H1 (cell line): ENCODE data around the gene IRF2BP1. TPM values are rescaled to one million over a fixed set of nuclear protein-coding genes. Genes with fewer than 3 reads are reported as not detected.
A peak's percentile ranks its signal among the peaks of the same experiment; 100 is the strongest.

Experiments
- CTCF ChIA-PET: fragments of 300-600 bp; sonication (Branson Sonifier 250); formaldehyde crosslinking; loops from one replicate; lab custom pipeline; 2021; ENCODE audit not compliant: partially characterized antibody; lab: Charles Lee
- POLR2A ChIA-PET: fragments of 300-600 bp; sonication (Branson Sonifier 250); formaldehyde crosslinking; loops from one replicate; lab custom pipeline; 2021; ENCODE audit warnings: inconsistent platforms; ENCODE audit not compliant: partially characterized antibody; lab: Charles Lee
- DNase-seq, 2 experiments: peaks; one replicate each; pipeline versions ENCODE4 v3.0.0 to v3.0.0-alpha.2; 2010 to 2022; ENCODE audit warnings: low spot score in 2 of 2, low read depth in 1 of 2, mixed read lengths in 1 of 2
- FAIRE-seq: peaks from 2 replicates; lab custom pipeline; 2011; peaks lifted over from hg19 to GRCh38; lab: Jason Lieb, UNC
- H2AFZ ChIP-seq: 2 replicates; pipeline ENCODE4 v1.8.1; 2012; ENCODE audit warnings: low read length, inconsistent platforms
- H2AK5ac ChIP-seq: 2 replicates; pipeline ENCODE4 v1.6.1; 2013; ENCODE audit warnings: low read depth, low read length
- H2BK120ac ChIP-seq: replicated peaks from 2 replicates; pipeline ENCODE3; 2013; ENCODE audit warnings: low read depth, low read length, inconsistent platforms
- H2BK12ac ChIP-seq: 2 replicates; pipeline ENCODE4 v1.6.1; 2013; ENCODE audit warnings: low read depth, low read length
- H2BK15ac ChIP-seq: 2 replicates; pipeline ENCODE4 v1.6.1; 2013; ENCODE audit warnings: low read length
- H2BK20ac ChIP-seq: 2 replicates; pipeline ENCODE4 v1.6.1; 2013; ENCODE audit warnings: low read length
- H2BK5ac ChIP-seq: 2 replicates; pipeline ENCODE4 v1.6.1; 2013; ENCODE audit warnings: low read depth, low read length
- H3K14ac ChIP-seq: 2 replicates; pipeline ENCODE4 v1.6.1; 2013; ENCODE audit warnings: inconsistent platforms; ENCODE audit not compliant: insufficient read length
- H3K18ac ChIP-seq: 2 replicates; pipeline ENCODE4 v1.6.1; 2013; ENCODE audit warnings: low read length; ENCODE audit errors: extremely low read depth
- H3K23ac ChIP-seq: 2 replicates; pipeline ENCODE4 v1.6.1; 2013; ENCODE audit warnings: inconsistent platforms; ENCODE audit not compliant: insufficient read length
- H3K23me2 ChIP-seq: 2 replicates; pipeline ENCODE4 v1.6.1; 2013; ENCODE audit warnings: low read depth, low read length
- H3K27ac ChIP-seq: 2 replicates; pipeline ENCODE4 v1.6.1; 2011; ENCODE audit warnings: low read depth, low read length, inconsistent platforms
- H3K27me3 ChIP-seq, 4 experiments: replicated peaks in 1 of 4; 1 replicate in 1 of 4; 2 replicates in 3 of 4; pipeline versions ENCODE4 v1.6.1 to v1.8.1; 2011 to 2013; ENCODE audit warnings: low read length in 3 of 4, mild to moderate bottlenecking in 3 of 4, inconsistent platforms in 2 of 4, mixed read lengths in 2 of 4, moderate library complexity in 1 of 4; ENCODE audit not compliant: control insufficient read depth in 3 of 4, insufficient read depth in 3 of 4; ENCODE audit errors: extremely low read depth in 1 of 4
- H3K36me3 ChIP-seq, 4 experiments: 2 replicates each; pipeline versions ENCODE4 v1.6.1 to v1.8.1; 2011 to 2013; ENCODE audit warnings: mild to moderate bottlenecking in 4 of 4, low read length in 3 of 4, moderate library complexity in 2 of 4, control low read depth in 1 of 4, inconsistent platforms in 1 of 4; ENCODE audit not compliant: insufficient read depth in 4 of 4, control insufficient read depth in 2 of 4
- H3K4ac ChIP-seq: replicated peaks from 2 replicates; pipeline ENCODE3; 2013; ENCODE audit warnings: low read length, low read depth, mixed read lengths, inconsistent platforms; ENCODE audit not compliant: insufficient read length
- H3K4me1 ChIP-seq, 4 experiments: replicated peaks in 1 of 4; 1 replicate in 1 of 4; 2 replicates in 3 of 4; pipeline versions ENCODE4 v1.6.1 to v1.8.1; 2011 to 2013; ENCODE audit warnings: low read length in 3 of 4, inconsistent platforms in 2 of 4, mixed read lengths in 1 of 4; ENCODE audit not compliant: insufficient read depth in 4 of 4, control insufficient read depth in 3 of 4
- H3K4me2 ChIP-seq, 2 experiments: 2 replicates each; pipeline versions ENCODE4 v1.6.1 to v1.8.1; 2011 to 2013; ENCODE audit warnings: low read depth in 2 of 2, low read length in 2 of 2, control low read depth in 1 of 2, inconsistent platforms in 1 of 2, mild to moderate bottlenecking in 1 of 2; ENCODE audit not compliant: insufficient read depth in 1 of 2
- H3K4me3 ChIP-seq, 4 experiments: fragments of 200-600, 300-600 bp in 1 of 4; sonication (generic), shearing (Covaris generic), sonication (Bioruptor Twin) in 1 of 4; 2 replicates each; pipeline versions ENCODE4 v1.5.1 to v1.8.1; 2011 to 2016; ENCODE audit warnings: low read length in 4 of 4, low read depth in 3 of 4, control low read depth in 2 of 4, inconsistent platforms in 2 of 4, mild to moderate bottlenecking in 2 of 4, mixed read lengths in 1 of 4, moderate library complexity in 1 of 4; ENCODE audit not compliant: insufficient read depth in 2 of 4; ENCODE audit errors: extremely low read depth in 1 of 4
- H3K56ac ChIP-seq: replicated peaks from 2 replicates; pipeline ENCODE3; 2013; ENCODE audit warnings: low read depth, mild to moderate bottlenecking, mixed read lengths, low read length, inconsistent platforms; ENCODE audit not compliant: insufficient read length
- H3K79me1 ChIP-seq: 2 replicates; pipeline ENCODE4 v1.6.1; 2013; ENCODE audit warnings: low read depth, low read length, control low read depth
- H3K79me2 ChIP-seq, 2 experiments: 2 replicates each; pipeline versions ENCODE4 v1.6.1 to v1.8.1; 2012 to 2013; ENCODE audit warnings: low read length in 2 of 2, mild to moderate bottlenecking in 2 of 2, inconsistent platforms in 1 of 2; ENCODE audit not compliant: insufficient read depth in 2 of 2, control insufficient read depth in 1 of 2
- H3K9ac ChIP-seq, 4 experiments: replicated peaks in 1 of 4; 1 replicate in 1 of 4; 2 replicates in 3 of 4; pipeline versions ENCODE4 v1.6.1 to v1.8.1; 2011 to 2013; ENCODE audit warnings: low read depth in 3 of 4, low read length in 3 of 4, control low read depth in 2 of 4, mild to moderate bottlenecking in 2 of 4, moderate library complexity in 2 of 4, inconsistent platforms in 1 of 4; ENCODE audit errors: extremely low read depth in 1 of 4
- H3K9me3 ChIP-seq, 2 experiments: 2 replicates each; pipeline versions ENCODE4 v1.6.1 to v1.8.1; 2012 to 2013; ENCODE audit warnings: mild to moderate bottlenecking in 2 of 2, moderate library complexity in 2 of 2, control low read depth in 1 of 2, inconsistent platforms in 1 of 2, low read depth in 1 of 2, low read length in 1 of 2, mixed read lengths in 1 of 2; ENCODE audit not compliant: insufficient read depth in 2 of 2
- H4K20me1 ChIP-seq, 2 experiments: replicated peaks in 1 of 2; 2 replicates each; pipeline versions ENCODE3 to v1.8.1; 2011 to 2013; ENCODE audit warnings: inconsistent platforms in 2 of 2, low read length in 2 of 2, mild to moderate bottlenecking in 1 of 2; ENCODE audit not compliant: insufficient read depth in 2 of 2, control insufficient read depth in 1 of 2
- H4K5ac ChIP-seq: 2 replicates; pipeline ENCODE4 v1.6.1; 2013; ENCODE audit warnings: low read length, low read depth, mixed read lengths, inconsistent platforms; ENCODE audit not compliant: insufficient read length
- H4K8ac ChIP-seq: 2 replicates; pipeline ENCODE4 v1.8.0; 2013; ENCODE audit warnings: mild to moderate bottlenecking, moderate library complexity, low read length, inconsistent platforms; ENCODE audit not compliant: insufficient read depth; ENCODE audit errors: extremely low read depth
- H4K91ac ChIP-seq: replicated peaks from 2 replicates; pipeline ENCODE3; 2013; ENCODE audit warnings: low read length, mixed read lengths, inconsistent platforms; ENCODE audit not compliant: insufficient read length
- JUND ChIP-seq: IDR thresholded peaks from 2 replicates; pipeline ENCODE4 v1.6.1; 2011; ENCODE audit warnings: mild to moderate bottlenecking, improper control_type of control experiment, low read length
- WGBS, 2 experiments: shearing (Covaris generic) in 1 of 2; methylation state at CpG; one replicate each; pipeline versions ENCODE4 v1.1.6 to v1.1.7; 2013 to 2015; ENCODE audit warnings: low lambda C conversion rate in 2 of 2, mixed read lengths in 2 of 2, inconsistent platforms in 1 of 2, low coverage in 1 of 2, missing lambda C conversion rate in 1 of 2; ENCODE audit not compliant: insufficient replicate concordance in 2 of 2, insufficient coverage in 1 of 2, insufficient read length in 1 of 2; ENCODE audit errors: extremely low coverage in 1 of 2, missing lambda C conversion rate in 1 of 2; 5-methylcytosine and 5-hydroxymethylcytosine counted together
- polyA plus RNA-seq, 7 experiments: library from polyadenylated mRNA; depleted of rRNA in 3 of 7; stranded (reverse) in 5 of 7; unstranded in 2 of 7; fragments of >200 nt in 5 of 7; fragments of 200-250 nt in 2 of 7; gene quantifications; 1 replicate in 5 of 7; 2 replicates in 1 of 7; 4 replicates in 1 of 7; pipeline versions ENCODE4 v1.2.1 to v1.2.3, GENCODE V29; 2011 to 2013; ENCODE audit warnings: missing spikeins in 2 of 7, mixed read lengths in 2 of 7
- total RNA-seq: library from RNA; stranded (reverse); fragmentation: NEBNext Ultra II Directional; extraction: Animal tissue kit (Norgen Biotek cat#: 25700); gene quantifications from 2 replicates; pipeline ENCODE4 v1.2.1, GENCODE V29; 2021
- TF ChIP-seq, protein P1 (sequence below): IDR thresholded peaks from 2 replicates; pipeline ENCODE4 v1.6.1; 2012; ENCODE audit warnings: low read length, inconsistent platforms

The IRF2BP1 gene
- total and polyA plus RNA-seq, 2 of the 8 experiments (the other 6 are each of a cell fraction or from before 2014, with no cell fraction given) = 12.1 to 24.4 TPM

GRCh38 chr19:45881082-45881908 lies 4.6 kb downstream of the IRF2BP1 start:
- peak overlapping the region; percentile 91 for H2BK20ac ChIP-seq
- no peak overlapping the region for H2AFZ ChIP-seq
- peak overlapping the region; percentile 90; the same call in 1 of the 2 replicates for H2BK5ac ChIP-seq
- H2AK5ac ChIP-seq = peak overlapping the region; percentile 89
- H3K27ac ChIP-seq = no peak overlapping the region
- H3K56ac ChIP-seq = no peak overlapping the region
- peak; percentile 33; the same call in 1 of the 2 replicates for TF ChIP-seq JUND
- TF ChIP-seq, protein P1, sequence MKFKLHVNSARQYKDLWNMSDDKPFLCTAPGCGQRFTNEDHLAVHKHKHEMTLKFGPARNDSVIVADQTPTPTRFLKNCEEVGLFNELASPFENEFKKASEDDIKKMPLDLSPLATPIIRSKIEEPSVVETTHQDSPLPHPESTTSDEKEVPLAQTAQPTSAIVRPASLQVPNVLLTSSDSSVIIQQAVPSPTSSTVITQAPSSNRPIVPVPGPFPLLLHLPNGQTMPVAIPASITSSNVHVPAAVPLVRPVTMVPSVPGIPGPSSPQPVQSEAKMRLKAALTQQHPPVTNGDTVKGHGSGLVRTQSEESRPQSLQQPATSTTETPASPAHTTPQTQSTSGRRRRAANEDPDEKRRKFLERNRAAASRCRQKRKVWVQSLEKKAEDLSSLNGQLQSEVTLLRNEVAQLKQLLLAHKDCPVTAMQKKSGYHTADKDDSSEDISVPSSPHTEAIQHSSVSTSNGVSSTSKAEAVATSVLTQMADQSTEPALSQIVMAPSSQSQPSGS = no peak
- peaks cover 13% of the 10 kb centered on the region; the same call in 1 of the 2 replicates for H3K23me2 ChIP-seq
- peak overlapping the region; percentile 95 for H2BK15ac ChIP-seq
- H3K9me3 ChIP-seq = no peaks in the 10 kb centered on the region
- 0 out of 2 replicates have a peak, but pooled peaks cover 5% of the 10 kb centered on the region for H3K79me1 ChIP-seq
- H3K27me3 ChIP-seq = no peaks in the 10 kb centered on the region
- no peak overlapping the region for H3K9ac ChIP-seq
- no peak overlapping the region for H3K14ac ChIP-seq
- peaks cover 3 to 16% of the 10 kb centered on the region in 2 experiments for H4K20me1 ChIP-seq
- H3K36me3 ChIP-seq = peaks cover 0 to 7% (median 0%) of the 10 kb centered on the region in 4 experiments; a peak in 1 of 8 replicates
- peak overlapping the region; percentile 89; the same call in 1 of the 2 replicates for H2BK12ac ChIP-seq
- H3K4me3 ChIP-seq = peak overlapping the region in 1 of 4 experiments; percentile 59; a peak in 2 of 8 replicates
- POLR2A ChIA-PET = interaction anchor here (0.5 to 9.8 kb wide), 8 partner anchors 9 to 415 kb away, joined by 3 to 277 read pairs (median 4); partner anchors contain the start of genes FOXA3 and SYMPK
- H3K79me2 ChIP-seq = no peaks in the 10 kb centered on the region; a peak in 1 of 4 replicates
- H3K4me1 ChIP-seq = peaks cover 6 to 32% (median 22%) of the 10 kb centered on the region in 4 experiments
- H3K23ac ChIP-seq = no peak overlapping the region
- DNase-seq (no peak), FAIRE-seq (no peak)
- H4K5ac ChIP-seq = no peak overlapping the region
- H4K91ac ChIP-seq = peak overlapping the region; percentile 63
- H3K4ac ChIP-seq = no peak overlapping the region
- H3K4me2 ChIP-seq = peak overlapping the region; percentile 78 to 83; a peak in 3 of 4 replicates
- peak overlapping the region; percentile 81 for H3K18ac ChIP-seq
- H2BK120ac ChIP-seq = no peak overlapping the region
- CTCF ChIA-PET = interaction anchor here (0.6 to 10.7 kb wide), 14 partner anchors 9 to 351 kb away, joined by 3 to 208 read pairs (median 3); partner anchors contain the start of genes FOXA3, MYPOP and SYMPK
- H4K8ac ChIP-seq = no peak overlapping the region
- 78% methylated on average over 10 of the region's 10 CpGs; no CpG with 5 or more reads in 1 of the 2 experiments for WGBS, 2 experiments
